ENCODE measurements around the gene CES1.

CES1 gene

DNA sequence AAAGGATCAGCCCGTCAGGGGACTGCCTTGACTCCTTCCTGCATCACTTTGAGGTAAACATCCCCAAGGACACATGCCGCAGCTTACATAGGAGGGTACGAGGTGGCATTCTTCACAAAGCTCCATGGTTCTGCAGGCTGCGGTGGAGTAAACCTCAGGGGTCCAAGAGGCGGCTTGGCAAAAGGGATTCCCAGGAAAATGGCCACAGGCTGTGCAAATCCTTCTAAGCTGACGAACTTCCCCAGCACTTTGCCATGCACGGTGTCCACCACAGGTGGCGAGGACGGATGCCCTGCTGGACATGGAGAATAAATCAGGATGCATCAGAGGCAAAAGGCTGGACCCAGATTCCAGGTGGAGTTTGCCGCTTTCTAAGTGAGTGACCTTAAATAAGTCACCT, 4.2 kb downstream of the CES1 start:
- H3K9ac ChIP-seq (ENCODE audit: low read length), result no peak overlapping the region
- no peak overlapping the region for H4K91ac ChIP-seq (ENCODE audit: low read depth, low read length)
- no peaks in the 10 kb centered on the region for H3K9me3 ChIP-seq (ENCODE audit: insufficient read depth, low read depth, low read length)
- H3K27me3 ChIP-seq (ENCODE audit: insufficient read depth, low read length), result no peaks in the 10 kb centered on the region
- peaks cover 0 to 4% of the 10 kb centered on the region in 2 experiments for H3K4me1 ChIP-seq (ENCODE audit: control insufficient read depth in 1 of 2, insufficient read depth in 2 of 2, low read length in 2 of 2)
- H2AFZ ChIP-seq (ENCODE audit: insufficient read depth, low read length, poor library complexity), result no peak overlapping the region
- H3K79me2 ChIP-seq (ENCODE audit: control insufficient read depth, insufficient read depth, low read length, poor library complexity), result no peaks in the 10 kb centered on the region
- H2BK5ac ChIP-seq (ENCODE audit: low read depth, low read length, poor library complexity), result no peak overlapping the region
- no peaks in the 10 kb centered on the region for H3K79me1 ChIP-seq (ENCODE audit: low read length)
- H3K23ac ChIP-seq (ENCODE audit: low read length), result no peak overlapping the region
- no peaks in the 10 kb centered on the region for H3K36me3 ChIP-seq (ENCODE audit: control insufficient read depth in 1 of 2, insufficient read depth in 2 of 2, low read length in 2 of 2)
- no peak for DNase-seq
- no peak overlapping the region for H3K4ac ChIP-seq (ENCODE audit: low read depth, low read length)
- no CpG with 5 or more reads among the region's 10 CpGs for WGBS (ENCODE audit: extremely low coverage, insufficient coverage, insufficient read length)
- H2BK12ac ChIP-seq (ENCODE audit: low read length), result no peak overlapping the region
- H3K4me3 ChIP-seq (ENCODE audit: low read depth, low read length), result no peak overlapping the region
- no peak overlapping the region for H3K14ac ChIP-seq (ENCODE audit: low read length)
- no peak overlapping the region for H4K12ac ChIP-seq (ENCODE audit: low read depth, low read length)
- no peak overlapping the region for H3K4me2 ChIP-seq (ENCODE audit: low read length)
- no peak overlapping the region for H3K27ac ChIP-seq (ENCODE audit: low read depth, low read length)
- H4K8ac ChIP-seq (ENCODE audit: low read depth, low read length), result no peak overlapping the region
- H3K18ac ChIP-seq (ENCODE audit: low read length), result no peak overlapping the region
- no peak overlapping the region for H2BK120ac ChIP-seq (ENCODE audit: insufficient read depth, low read length, poor library complexity)
- no peak overlapping the region for H2AK5ac ChIP-seq (ENCODE audit: low read length)

DNA sequence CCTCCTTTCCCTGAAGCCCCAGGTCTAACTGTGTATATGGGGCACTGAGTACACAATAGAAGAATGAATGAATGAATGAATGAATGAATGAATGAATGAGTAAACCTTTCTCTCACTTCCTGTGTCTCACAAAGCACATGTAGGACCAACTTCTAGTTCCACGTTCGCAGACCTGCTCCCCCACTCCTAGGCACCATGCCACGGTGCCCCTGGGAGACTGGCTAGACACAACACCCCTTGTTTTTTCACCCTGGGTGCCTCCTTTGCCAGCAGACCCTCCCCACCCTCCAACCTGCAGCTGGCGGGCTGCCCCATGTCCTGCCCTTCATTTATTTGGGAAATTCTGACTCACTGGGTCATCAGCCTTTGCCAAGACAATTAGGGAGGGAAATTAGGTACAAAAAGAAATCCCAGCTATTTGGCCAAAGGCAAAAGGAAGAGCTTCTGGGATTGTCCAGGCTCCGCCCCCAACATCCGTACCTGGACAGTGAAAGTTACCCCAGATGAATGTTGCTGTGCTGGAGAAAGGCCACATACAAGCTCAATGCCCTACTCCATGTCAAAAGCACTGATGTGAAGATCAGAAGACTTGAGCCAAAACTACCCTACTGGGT, 7.7 kb downstream of the CES1 start:
- H3K9me3 ChIP-seq (ENCODE audit: insufficient read depth, low read depth, low read length), result no peaks in the 10 kb centered on the region
- H4K91ac ChIP-seq (ENCODE audit: low read depth, low read length), result no peak overlapping the region
- H2BK120ac ChIP-seq (ENCODE audit: insufficient read depth, low read length, poor library complexity), result no peak overlapping the region
- H3K23ac ChIP-seq (ENCODE audit: low read length), result no peak overlapping the region
- H3K9ac ChIP-seq (ENCODE audit: low read length), result no peak overlapping the region
- H3K36me3 ChIP-seq (ENCODE audit: control insufficient read depth in 1 of 2, insufficient read depth in 2 of 2, low read length in 2 of 2), result no peaks in the 10 kb centered on the region
- no peak overlapping the region for H2BK5ac ChIP-seq (ENCODE audit: low read depth, low read length, poor library complexity)
- H2AK5ac ChIP-seq (ENCODE audit: low read length), result no peak overlapping the region
- no peak overlapping the region for H3K27ac ChIP-seq (ENCODE audit: low read depth, low read length)
- peak overlapping the region; percentile 36 for H4K12ac ChIP-seq (ENCODE audit: low read depth, low read length)
- H2BK12ac ChIP-seq (ENCODE audit: low read length), result no peak overlapping the region
- no peak overlapping the region for H3K4me2 ChIP-seq (ENCODE audit: low read length)
- no peak overlapping the region for H4K8ac ChIP-seq (ENCODE audit: low read depth, low read length)
- no peak overlapping the region for H3K4me3 ChIP-seq (ENCODE audit: low read depth, low read length)
- peaks cover 0 to 4% of the 10 kb centered on the region in 2 experiments for H3K4me1 ChIP-seq (ENCODE audit: control insufficient read depth in 1 of 2, insufficient read depth in 2 of 2, low read length in 2 of 2)
- no peaks in the 10 kb centered on the region for H3K79me1 ChIP-seq (ENCODE audit: low read length)
- H3K27me3 ChIP-seq (ENCODE audit: insufficient read depth, low read length), result peaks cover 3% of the 10 kb centered on the region
- no peak overlapping the region for H3K18ac ChIP-seq (ENCODE audit: low read length)
- H2AFZ ChIP-seq (ENCODE audit: insufficient read depth, low read length, poor library complexity), result no peak overlapping the region
- no CpG with 5 or more reads among the region's 6 CpGs for WGBS (ENCODE audit: extremely low coverage, insufficient coverage, insufficient read length)
- no peak for DNase-seq
- H3K14ac ChIP-seq (ENCODE audit: low read length), result no peak overlapping the region
- H3K4ac ChIP-seq (ENCODE audit: low read depth, low read length), result no peak overlapping the region
- no peaks in the 10 kb centered on the region for H3K79me2 ChIP-seq (ENCODE audit: control insufficient read depth, insufficient read depth, low read length, poor library complexity)

DNA sequence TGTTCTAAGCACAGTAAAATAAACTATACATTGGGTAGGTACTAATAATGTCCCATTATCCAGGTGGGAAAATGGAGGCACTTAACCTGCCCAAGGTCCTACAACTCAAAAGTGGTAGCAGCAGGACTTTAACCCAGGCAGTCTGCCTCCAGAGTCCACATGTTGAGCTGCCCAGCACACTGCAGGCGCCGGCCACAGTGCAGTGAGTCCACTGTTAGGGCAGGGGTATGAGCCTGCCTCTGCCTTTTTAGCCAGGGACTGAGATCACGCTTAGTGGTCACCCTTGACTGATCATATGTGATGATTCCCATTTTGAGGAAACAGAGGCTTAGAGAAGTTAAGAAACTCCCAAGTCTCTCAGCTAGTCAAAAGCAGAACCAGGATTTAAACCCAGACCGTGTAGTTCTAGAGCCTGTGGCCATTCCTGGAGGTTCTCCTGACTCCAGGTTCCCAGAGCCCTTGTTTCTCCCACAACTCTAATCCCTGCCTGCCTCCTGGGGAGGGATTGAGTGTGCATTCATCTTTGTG, 8.4 kb downstream of the CES1 start:
- H2AFZ ChIP-seq (ENCODE audit: insufficient read depth, low read length, poor library complexity), result no peak overlapping the region
- no peak overlapping the region for H2BK120ac ChIP-seq (ENCODE audit: insufficient read depth, low read length, poor library complexity)
- no peak for DNase-seq
- H4K91ac ChIP-seq (ENCODE audit: low read depth, low read length), result no peak overlapping the region
- H2BK5ac ChIP-seq (ENCODE audit: low read depth, low read length, poor library complexity), result no peak overlapping the region
- no CpG with 5 or more reads among the region's 4 CpGs for WGBS (ENCODE audit: extremely low coverage, insufficient coverage, insufficient read length)
- no peak overlapping the region for H3K9ac ChIP-seq (ENCODE audit: low read length)
- no peak overlapping the region for H4K12ac ChIP-seq (ENCODE audit: low read depth, low read length)
- H3K79me1 ChIP-seq (ENCODE audit: low read length), result no peaks in the 10 kb centered on the region
- H3K79me2 ChIP-seq (ENCODE audit: control insufficient read depth, insufficient read depth, low read length, poor library complexity), result no peaks in the 10 kb centered on the region
- no peak overlapping the region for H3K23ac ChIP-seq (ENCODE audit: low read length)
- H2AK5ac ChIP-seq (ENCODE audit: low read length), result no peak overlapping the region
- no peak overlapping the region for H3K4me3 ChIP-seq (ENCODE audit: low read depth, low read length)
- no peak overlapping the region for H3K18ac ChIP-seq (ENCODE audit: low read length)
- no peaks in the 10 kb centered on the region for H3K36me3 ChIP-seq (ENCODE audit: control insufficient read depth in 1 of 2, insufficient read depth in 2 of 2, low read length in 2 of 2)
- no peak overlapping the region for H3K14ac ChIP-seq (ENCODE audit: low read length)
- H3K27me3 ChIP-seq (ENCODE audit: insufficient read depth, low read length), result peaks cover 3% of the 10 kb centered on the region
- no peak overlapping the region for H3K27ac ChIP-seq (ENCODE audit: low read depth, low read length)
- no peak overlapping the region for H3K4me2 ChIP-seq (ENCODE audit: low read length)
- no peak overlapping the region for H2BK12ac ChIP-seq (ENCODE audit: low read length)
- no peak overlapping the region for H3K4ac ChIP-seq (ENCODE audit: low read depth, low read length)
- no peak overlapping the region for H4K8ac ChIP-seq (ENCODE audit: low read depth, low read length)
- peaks cover 0 to 4% of the 10 kb centered on the region in 2 experiments for H3K4me1 ChIP-seq (ENCODE audit: control insufficient read depth in 1 of 2, insufficient read depth in 2 of 2, low read length in 2 of 2)
- no peaks in the 10 kb centered on the region for H3K9me3 ChIP-seq (ENCODE audit: insufficient read depth, low read depth, low read length)

DNA sequence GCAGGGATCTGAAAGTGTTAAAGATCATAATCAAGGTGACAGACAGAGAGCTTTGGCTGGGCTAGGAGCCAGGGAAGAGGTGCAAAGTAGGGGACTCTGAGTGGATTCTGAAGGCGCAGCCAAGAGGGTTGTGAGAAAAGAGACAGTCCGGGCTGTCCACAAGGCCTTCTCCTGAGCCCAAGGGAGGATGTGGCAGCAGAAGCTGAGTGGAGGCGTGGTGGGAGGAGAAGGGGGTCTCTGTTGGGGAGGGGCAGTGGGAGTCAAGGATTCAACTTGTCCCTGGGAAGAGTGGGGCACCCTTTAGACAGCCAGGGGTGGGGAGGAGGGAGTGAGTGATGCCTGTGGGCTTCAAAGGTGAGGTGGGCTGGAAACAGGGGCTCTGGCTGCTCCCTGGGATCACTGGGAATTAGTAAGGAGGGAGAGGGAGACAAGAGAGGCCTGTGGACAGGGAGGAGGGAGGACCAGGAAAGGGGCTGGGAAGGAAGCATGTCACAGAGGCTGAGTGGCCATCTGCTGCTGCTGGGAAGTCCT, 10.6 kb downstream of the CES1 start:
- H4K8ac ChIP-seq (ENCODE audit: low read depth, low read length), result no peak overlapping the region
- H2BK12ac ChIP-seq (ENCODE audit: low read length), result no peak overlapping the region
- no peak overlapping the region for H2BK5ac ChIP-seq (ENCODE audit: low read depth, low read length, poor library complexity)
- no peak overlapping the region for H3K4ac ChIP-seq (ENCODE audit: low read depth, low read length)
- no peaks in the 10 kb centered on the region for H3K79me2 ChIP-seq (ENCODE audit: control insufficient read depth, insufficient read depth, low read length, poor library complexity)
- H3K79me1 ChIP-seq (ENCODE audit: low read length), result no peaks in the 10 kb centered on the region
- H3K9ac ChIP-seq (ENCODE audit: low read length), result no peak overlapping the region
- peaks cover 3% of the 10 kb centered on the region for H3K27me3 ChIP-seq (ENCODE audit: insufficient read depth, low read length)
- DNase-seq, result no peak
- H3K4me1 ChIP-seq (ENCODE audit: control insufficient read depth in 1 of 2, insufficient read depth in 2 of 2, low read length in 2 of 2), result peaks cover 0 to 2% of the 10 kb centered on the region in 2 experiments
- no peak overlapping the region for H3K4me2 ChIP-seq (ENCODE audit: low read length)
- WGBS (ENCODE audit: extremely low coverage, insufficient coverage, insufficient read length), result no CpG with 5 or more reads among the region's 3 CpGs
- H3K23ac ChIP-seq (ENCODE audit: low read length), result no peak overlapping the region
- H2BK120ac ChIP-seq (ENCODE audit: insufficient read depth, low read length, poor library complexity), result no peak overlapping the region
- H3K36me3 ChIP-seq (ENCODE audit: control insufficient read depth in 1 of 2, insufficient read depth in 2 of 2, low read length in 2 of 2), result no peaks in the 10 kb centered on the region
- H2AK5ac ChIP-seq (ENCODE audit: low read length), result no peak overlapping the region
- H3K9me3 ChIP-seq (ENCODE audit: insufficient read depth, low read depth, low read length), result no peaks in the 10 kb centered on the region
- H3K18ac ChIP-seq (ENCODE audit: low read length), result no peak overlapping the region
- no peak overlapping the region for H3K27ac ChIP-seq (ENCODE audit: low read depth, low read length)
- no peak overlapping the region for H3K14ac ChIP-seq (ENCODE audit: low read length)
- H3K4me3 ChIP-seq (ENCODE audit: low read depth, low read length), result no peak overlapping the region
- no peak overlapping the region for H4K91ac ChIP-seq (ENCODE audit: low read depth, low read length)
- no peak overlapping the region for H4K12ac ChIP-seq (ENCODE audit: low read depth, low read length)
- no peak overlapping the region for H2AFZ ChIP-seq (ENCODE audit: insufficient read depth, low read length, poor library complexity)
